Panc1 (cell line): ENCODE data around the gene MICAL2. TPM values are rescaled to one million over a fixed set of nuclear protein-coding genes. Genes with fewer than 3 reads are reported as not detected.

Source experiments
- ATAC-seq: fragments of 200-7000 bp; cut with Tn5 transposase; 2 replicates; pipeline ENCODE4 v1.9.1; 2020; ENCODE audit warnings: mild to moderate bottlenecking, moderate library complexity
- BruUV-seq: library from RNA; stranded (reverse); fragments of 400-500 nt; replicated peaks from 2 replicates; lab custom pipeline; 2021; lab: Mats Ljungman, UMichigan
- CTCF ChIA-PET: fragments of 300-600 bp; sonication (Branson Sonifier 250); formaldehyde crosslinking; loops from one replicate; lab custom pipeline; 2022; ENCODE audit warnings: antibody characterized with exemption; lab: Charles Lee
- POLR2A ChIA-PET: fragments of 300-600 bp; sonication (Branson Sonifier 250); formaldehyde crosslinking; loops from one replicate; lab custom pipeline; 2022; ENCODE audit warnings: antibody characterized with exemption; lab: Charles Lee
- DNase-seq: peaks from one replicate; pipeline ENCODE4 v3.0.0-alpha.2; 2010; ENCODE audit warnings: low read depth, low spot score
- H3K27ac ChIP-seq: 2 replicates; pipeline ENCODE4 v1.5.1; 2011; ENCODE audit warnings: mild to moderate bottlenecking, low read length, inconsistent platforms
- H3K27me3 ChIP-seq: fragments of 200-500 bp; sonication (Bioruptor generic); 2 replicates; pipeline ENCODE4 v1.6.0; 2014; ENCODE audit warnings: low read length, inconsistent platforms; ENCODE audit not compliant: control insufficient read depth, insufficient read depth
- H3K36me3 ChIP-seq: fragments of 200-500 bp; sonication (Bioruptor generic); 2 replicates; pipeline ENCODE4 v1.5.1; 2014; ENCODE audit warnings: inconsistent platforms, mild to moderate bottlenecking, low read length, moderate library complexity; ENCODE audit not compliant: control insufficient read depth, insufficient read depth
- H3K4me1 ChIP-seq: 2 replicates; pipeline ENCODE4 v1.5.1; 2011; ENCODE audit warnings: inconsistent platforms, mild to moderate bottlenecking, low read length, moderate library complexity; ENCODE audit not compliant: control insufficient read depth, insufficient read depth
- H3K4me3 ChIP-seq, 2 experiments: 2 replicates each; pipeline ENCODE4 v1.5.1; 2011 to 2012; ENCODE audit warnings: low read depth in 2 of 2, low read length in 2 of 2, mild to moderate bottlenecking in 2 of 2, inconsistent platforms in 1 of 2, moderate library complexity in 1 of 2
- H3K9me3 ChIP-seq: fragments of 200-500 bp; sonication (Bioruptor generic); 2 replicates; pipeline ENCODE4 v1.5.1; 2014; ENCODE audit warnings: low read depth, mild to moderate bottlenecking, inconsistent platforms, low read length, moderate library complexity; ENCODE audit not compliant: control insufficient read depth, insufficient read depth
- POLR2AphosphoS5 ChIP-seq: IDR thresholded peaks from 2 replicates; pipeline ENCODE4 v1.6.1; 2012; ENCODE audit warnings: mild to moderate bottlenecking, low read depth, low read length, moderate library complexity
- SIN3A ChIP-seq: IDR thresholded peaks from 2 replicates; pipeline ENCODE4 v1.6.1; 2012; ENCODE audit warnings: low read depth, mild to moderate bottlenecking, low read length, moderate library complexity, borderline replicate concordance; ENCODE audit not compliant: insufficient read depth
- TCF7L2 ChIP-seq: IDR thresholded peaks from 2 replicates; pipeline ENCODE4 v1.6.1; 2011; ENCODE audit warnings: mild to moderate bottlenecking, low read depth, low read length, inconsistent platforms
- in situ Hi-C: cut with HindIII; loops from 2 replicates; pipeline ENCODE4 v1.10.0; 2016; ENCODE audit warnings: low sequenced_read_pairs, low pct_unique_long_range_greater_than_20kb
- intact Hi-C: fragments of 100-400 bp; cut with micrococcal nuclease; formaldehyde crosslinking; loops from one replicate; pipeline ENCODE4 v1.10.0; 2022; ENCODE audit not compliant: unreplicated experiment
- total RNA-seq: library from RNA; stranded (reverse); gene quantifications from one replicate; pipeline ENCODE4 v1.2.1, GENCODE V29; 2021; ENCODE audit not compliant: unreplicated experiment
- TF ChIP-seq, protein P1 (sequence below): fragments of 450-650 bp; IDR thresholded peaks from 2 replicates; pipeline ENCODE4 v1.5.1; 2017; ENCODE audit warnings: mild to moderate bottlenecking
- TF ChIP-seq, protein P2 (sequence below), 2 experiments: IDR thresholded peaks; 2 replicates each; pipeline ENCODE4 v1.6.1; 2011 to 2012; ENCODE audit warnings: low read depth in 2 of 2, control low read depth in 1 of 2, low read length in 1 of 2, mild to moderate bottlenecking in 1 of 2, moderate library complexity in 1 of 2; ENCODE audit not compliant: insufficient read depth in 1 of 2

Gene MICAL2
- total RNA-seq, 1 experiment from 2014 or later: 199 TPM

GRCh38 chr11:12182676-12183541 lies 72.5 kb downstream of the MICAL2 start:
- Histone ChIP-seq H3K27me3 (no peaks in the 10 kb centered on the region), H3K9me3 (no peaks in the 10 kb centered on the region), H3K36me3 (no peaks in the 10 kb centered on the region), H3K27ac (peak overlapping the region; percentile 88), H3K4me1 (peaks cover 71% of the 10 kb centered on the region), H3K4me3 (0 out of 4 replicates have a peak overlapping the region, but pooled peaks of 1 of the 2 experiments have one; percentile 1)
- TF ChIP-seq, protein P1, sequence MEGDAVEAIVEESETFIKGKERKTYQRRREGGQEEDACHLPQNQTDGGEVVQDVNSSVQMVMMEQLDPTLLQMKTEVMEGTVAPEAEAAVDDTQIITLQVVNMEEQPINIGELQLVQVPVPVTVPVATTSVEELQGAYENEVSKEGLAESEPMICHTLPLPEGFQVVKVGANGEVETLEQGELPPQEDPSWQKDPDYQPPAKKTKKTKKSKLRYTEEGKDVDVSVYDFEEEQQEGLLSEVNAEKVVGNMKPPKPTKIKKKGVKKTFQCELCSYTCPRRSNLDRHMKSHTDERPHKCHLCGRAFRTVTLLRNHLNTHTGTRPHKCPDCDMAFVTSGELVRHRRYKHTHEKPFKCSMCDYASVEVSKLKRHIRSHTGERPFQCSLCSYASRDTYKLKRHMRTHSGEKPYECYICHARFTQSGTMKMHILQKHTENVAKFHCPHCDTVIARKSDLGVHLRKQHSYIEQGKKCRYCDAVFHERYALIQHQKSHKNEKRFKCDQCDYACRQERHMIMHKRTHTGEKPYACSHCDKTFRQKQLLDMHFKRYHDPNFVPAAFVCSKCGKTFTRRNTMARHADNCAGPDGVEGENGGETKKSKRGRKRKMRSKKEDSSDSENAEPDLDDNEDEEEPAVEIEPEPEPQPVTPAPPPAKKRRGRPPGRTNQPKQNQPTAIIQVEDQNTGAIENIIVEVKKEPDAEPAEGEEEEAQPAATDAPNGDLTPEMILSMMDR: no peak
- peak; percentile 19; the same call in 1 of the 2 replicates for TF ChIP-seq POLR2AphosphoS5
- DNase-seq: peak; percentile 76
- intact Hi-C loops: no loop called here
- in situ Hi-C loops: no loop called here
- BruUV-seq: no TSS peak
- ChIA-PET POLR2A (interaction anchor here (0.7 to 1.3 kb wide), 2 partner anchors 16 to 37 kb away, joined by 4 to 8 read pairs; no protein-coding TSS in a partner anchor), CTCF (no interaction called here)
- peak; percentile 92 for ATAC-seq

- ChIA-PET CTCF (interaction anchor here (0.7 kb wide), 1 partner anchor 342 kb away, joined by 5 read pairs; no protein-coding TSS in a partner anchor), POLR2A (no interaction called here)
- no peak overlapping the region for H3K4me3 ChIP-seq
- peak overlapping the region; percentile 88 for H3K27ac ChIP-seq
- no TSS peak for BruUV-seq
- H3K27me3 ChIP-seq: no peaks in the 10 kb centered on the region
- H3K9me3 ChIP-seq: no peaks in the 10 kb centered on the region
- in situ Hi-C loops: no loop called here
- peaks cover 3% of the 10 kb centered on the region for H3K36me3 ChIP-seq
- no peak for TF ChIP-seq TCF7L2
- TF ChIP-seq POLR2AphosphoS5: no peak
- no peak for TF ChIP-seq SIN3A
- TF ChIP-seq, protein P2, sequence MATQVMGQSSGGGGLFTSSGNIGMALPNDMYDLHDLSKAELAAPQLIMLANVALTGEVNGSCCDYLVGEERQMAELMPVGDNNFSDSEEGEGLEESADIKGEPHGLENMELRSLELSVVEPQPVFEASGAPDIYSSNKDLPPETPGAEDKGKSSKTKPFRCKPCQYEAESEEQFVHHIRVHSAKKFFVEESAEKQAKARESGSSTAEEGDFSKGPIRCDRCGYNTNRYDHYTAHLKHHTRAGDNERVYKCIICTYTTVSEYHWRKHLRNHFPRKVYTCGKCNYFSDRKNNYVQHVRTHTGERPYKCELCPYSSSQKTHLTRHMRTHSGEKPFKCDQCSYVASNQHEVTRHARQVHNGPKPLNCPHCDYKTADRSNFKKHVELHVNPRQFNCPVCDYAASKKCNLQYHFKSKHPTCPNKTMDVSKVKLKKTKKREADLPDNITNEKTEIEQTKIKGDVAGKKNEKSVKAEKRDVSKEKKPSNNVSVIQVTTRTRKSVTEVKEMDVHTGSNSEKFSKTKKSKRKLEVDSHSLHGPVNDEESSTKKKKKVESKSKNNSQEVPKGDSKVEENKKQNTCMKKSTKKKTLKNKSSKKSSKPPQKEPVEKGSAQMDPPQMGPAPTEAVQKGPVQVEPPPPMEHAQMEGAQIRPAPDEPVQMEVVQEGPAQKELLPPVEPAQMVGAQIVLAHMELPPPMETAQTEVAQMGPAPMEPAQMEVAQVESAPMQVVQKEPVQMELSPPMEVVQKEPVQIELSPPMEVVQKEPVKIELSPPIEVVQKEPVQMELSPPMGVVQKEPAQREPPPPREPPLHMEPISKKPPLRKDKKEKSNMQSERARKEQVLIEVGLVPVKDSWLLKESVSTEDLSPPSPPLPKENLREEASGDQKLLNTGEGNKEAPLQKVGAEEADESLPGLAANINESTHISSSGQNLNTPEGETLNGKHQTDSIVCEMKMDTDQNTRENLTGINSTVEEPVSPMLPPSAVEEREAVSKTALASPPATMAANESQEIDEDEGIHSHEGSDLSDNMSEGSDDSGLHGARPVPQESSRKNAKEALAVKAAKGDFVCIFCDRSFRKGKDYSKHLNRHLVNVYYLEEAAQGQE (IDR thresholded peaks at IDR 0.05; ENCODE audit: insufficient read depth in 1 of 2, low read depth in 2 of 2, low read length in 1 of 2): no peak
- TF ChIP-seq, protein P1: no peak
- DNase-seq (no peak), ATAC-seq (no peak)
- intact Hi-C loops: no loop called here
- H3K4me1 ChIP-seq: peaks cover 64% of the 10 kb centered on the region
These were observed 73.6 kb downstream of the MICAL2 start for GRCh38 chr11:12183827-12184620.
